SU-DHL-6 (cell line): ENCODE data around the gene ELOB.

Experiments
- H2AFZ ChIP-seq: fragments of 200-600 bp; sonication (generic); 2 replicates; pipeline ENCODE4 v1.6.1; 2014; ENCODE audit warnings: low read depth, mild to moderate bottlenecking, moderate library complexity, mixed read lengths, antibody characterized with exemption, low read length; ENCODE audit not compliant: severe bottlenecking
- H3F3A ChIP-seq: fragments of 200-600 bp; shearing (Covaris generic); 2 replicates; pipeline ENCODE4 v1.6.0; 2016; ENCODE audit warnings: antibody characterized with exemption, mild to moderate bottlenecking; ENCODE audit not compliant: insufficient read depth
- H3K27ac ChIP-seq: fragments of 200-600 bp; sonication (generic); 2 replicates; pipeline ENCODE4 v1.5.1; 2016; ENCODE audit warnings: low read depth, mild to moderate bottlenecking, low read length, moderate library complexity, mixed read lengths
- H3K27me3 ChIP-seq: fragments of 200-600 bp; sonication (generic), shearing (Covaris generic); 2 replicates; pipeline ENCODE4 v1.6.0; 2014; ENCODE audit warnings: mild to moderate bottlenecking, low read length
- H3K36me3 ChIP-seq: fragments of 200-600 bp; sonication (generic); 2 replicates; pipeline ENCODE4 v1.6.1; 2014; ENCODE audit warnings: mild to moderate bottlenecking, low read length, mixed read lengths
- H3K4me2 ChIP-seq: fragments of 300-600, 200-600 bp; shearing (Covaris generic), sonication (generic); 2 replicates; pipeline ENCODE4 v1.6.0; 2014; ENCODE audit warnings: low read length, low read depth, mild to moderate bottlenecking; ENCODE audit not compliant: poor library complexity, severe bottlenecking
- H3K4me3 ChIP-seq: fragments of 200-600 bp; sonication (generic); 2 replicates; pipeline ENCODE4 v1.5.1; 2014; ENCODE audit warnings: antibody characterized with exemption, low read length, mild to moderate bottlenecking, mixed read lengths; ENCODE audit not compliant: insufficient read depth, poor library complexity, severe bottlenecking
- H3K79me2 ChIP-seq: fragments of 200-600 bp; sonication (generic); 2 replicates; pipeline ENCODE4 v1.6.1; 2014; ENCODE audit warnings: mild to moderate bottlenecking, low read length, moderate library complexity; ENCODE audit not compliant: insufficient read depth
- H3K9ac ChIP-seq: fragments of 200-600 bp; sonication (generic); 2 replicates; pipeline ENCODE4 v1.7.0; 2014; ENCODE audit warnings: mild to moderate bottlenecking, low read length
- H3K9me2 ChIP-seq: fragments of 200-600 bp; sonication (generic); replicated peaks from 2 replicates; pipeline ENCODE4 v1.6.1; 2014; ENCODE audit warnings: low read length; ENCODE audit not compliant: insufficient read depth
- H3K9me3 ChIP-seq: fragments of 200-600 bp; sonication (generic); 2 replicates; pipeline ENCODE4 v1.6.1; 2014; ENCODE audit warnings: low read length, mixed read lengths; ENCODE audit not compliant: insufficient read depth
- H4K20me1 ChIP-seq: fragments of 200-600 bp; sonication (generic); 2 replicates; pipeline ENCODE4 v1.6.1; 2014; ENCODE audit warnings: low read depth, mild to moderate bottlenecking, antibody characterized with exemption, low read length, moderate library complexity, mixed read lengths
- CTCF ChIP-seq: fragments of 200-600 bp; sonication (generic); IDR thresholded peaks from one replicate; pipeline ENCODE4 v1.5.1; 2017; ENCODE audit warnings: antibody characterized with exemption, mild to moderate bottlenecking, low read length, moderate library complexity; ENCODE audit not compliant: insufficient read depth, poor library complexity, severe bottlenecking
- EZH2phosphoT487 ChIP-seq: fragments of 200-600 bp; sonication (generic), shearing (Covaris generic); conservative IDR thresholded peaks from 2 replicates; pipeline ENCODE4 v1.6.1; 2018; ENCODE audit warnings: mild to moderate bottlenecking, antibody characterized with exemption, low read length, moderate library complexity, mixed read lengths

Gene ELOB

DNA sequence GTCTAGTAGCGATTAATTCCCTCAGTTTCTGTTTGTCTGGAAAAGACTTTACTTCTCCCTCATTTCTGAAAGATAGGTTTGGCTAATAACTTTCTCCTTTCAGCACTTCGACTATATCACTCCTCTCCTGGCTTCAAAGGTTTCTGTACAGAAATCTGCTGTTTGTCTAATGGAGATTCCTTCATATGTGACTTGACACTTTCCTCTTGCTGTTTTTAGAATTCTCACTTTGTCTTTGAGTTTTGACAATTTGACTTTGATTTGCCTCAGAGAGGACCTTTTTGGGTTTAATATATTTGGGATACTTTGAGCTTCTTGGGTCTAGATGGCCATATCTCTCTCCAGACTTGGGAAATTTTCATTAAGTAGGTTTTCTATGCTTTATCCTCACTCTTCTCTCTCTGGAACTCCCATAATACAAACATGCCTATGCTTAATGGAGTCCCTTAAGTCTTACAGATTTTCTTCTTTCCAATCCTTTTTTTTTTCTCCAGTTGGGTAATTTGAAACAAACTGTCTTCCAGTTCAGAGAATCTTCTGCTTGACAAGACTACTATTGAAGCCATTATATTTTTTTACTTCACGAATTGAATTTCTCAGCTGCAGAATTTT lies 32.2 kb upstream of the ELOB start:
- TF ChIP-seq EZH2phosphoT487 (no peak), CTCF (no peak)
- Histone ChIP-seq H3K4me3 (no peak overlapping the region), H3K79me2 (no peaks in the 10 kb centered on the region), H2AFZ (no peak overlapping the region), H3K27me3 (no peaks in the 10 kb centered on the region), H3K9me3 (no peaks in the 10 kb centered on the region), H3K9me2 (no peaks in the 10 kb centered on the region), H3F3A (no peaks in the 10 kb centered on the region), H3K36me3 (no peaks in the 10 kb centered on the region), H3K27ac (no peak overlapping the region), H4K20me1 (no peaks in the 10 kb centered on the region), H3K9ac (no peak overlapping the region), H3K4me2 (no peak overlapping the region)

DNA sequence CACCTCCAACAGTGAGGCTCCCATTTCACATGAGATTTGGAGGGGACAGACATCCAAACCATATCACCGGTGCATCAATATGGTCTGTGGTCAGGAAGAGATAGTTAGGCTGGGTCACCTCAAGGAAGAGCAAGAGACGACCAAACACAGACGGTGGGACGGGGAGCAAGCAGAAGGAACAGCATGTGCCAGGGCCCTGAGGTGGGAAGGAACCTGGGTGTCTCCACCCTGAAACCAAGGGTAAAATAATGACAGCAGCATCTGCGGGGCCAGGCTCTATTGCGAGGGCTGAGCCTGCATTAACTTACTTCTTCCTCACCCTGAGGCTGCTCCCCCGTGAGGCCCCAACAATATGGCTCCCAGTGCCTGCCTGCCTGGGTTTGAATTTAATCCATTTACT lies 31.1 kb upstream of the ELOB start:
- H3K4me2 ChIP-seq: no peak overlapping the region
- no peaks in the 10 kb centered on the region for H3K9me2 ChIP-seq
- TF ChIP-seq EZH2phosphoT487: no peak
- TF ChIP-seq CTCF: no peak
- no peak overlapping the region for H3K4me3 ChIP-seq
- H2AFZ ChIP-seq: no peak overlapping the region
- no peaks in the 10 kb centered on the region for H4K20me1 ChIP-seq
- H3K36me3 ChIP-seq: no peaks in the 10 kb centered on the region
- H3K9ac ChIP-seq: no peak overlapping the region
- H3K27me3 ChIP-seq: no peaks in the 10 kb centered on the region
- H3K79me2 ChIP-seq: no peaks in the 10 kb centered on the region
- no peak overlapping the region for H3K27ac ChIP-seq
- H3F3A ChIP-seq: no peaks in the 10 kb centered on the region
- H3K9me3 ChIP-seq: no peaks in the 10 kb centered on the region

DNA sequence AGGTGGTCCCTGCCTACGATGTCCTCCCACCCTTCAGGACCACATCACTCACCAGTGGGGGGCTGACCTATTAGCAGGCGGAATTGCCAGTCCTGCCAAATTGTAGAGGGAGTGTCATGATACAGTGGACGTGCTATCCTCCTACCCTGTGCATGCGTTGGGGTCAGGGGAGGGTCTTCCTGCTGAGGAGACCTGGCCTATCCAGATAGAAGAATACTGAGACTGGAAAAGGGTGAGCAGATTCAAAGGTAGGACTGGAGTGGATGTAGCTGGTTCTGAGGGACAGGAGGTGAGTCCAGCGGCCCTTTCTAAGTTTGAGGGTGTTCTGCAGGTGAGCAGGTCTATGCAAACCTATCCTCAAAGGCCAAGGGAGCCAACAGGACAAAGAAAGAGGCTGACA lies 29.2 kb upstream of the ELOB start:
- no peak overlapping the region for H3K4me3 ChIP-seq
- no peak for TF ChIP-seq CTCF
- TF ChIP-seq EZH2phosphoT487: no peak
- no peak overlapping the region for H2AFZ ChIP-seq

More for the DNA sequence above, 29.2 kb upstream of the ELOB start:
- H3F3A ChIP-seq: no peaks in the 10 kb centered on the region
- H3K36me3 ChIP-seq: no peaks in the 10 kb centered on the region
- no peaks in the 10 kb centered on the region for H3K9me3 ChIP-seq
- no peak overlapping the region for H3K9ac ChIP-seq
- no peak overlapping the region for H3K4me2 ChIP-seq
- H3K9me2 ChIP-seq: no peaks in the 10 kb centered on the region
- H4K20me1 ChIP-seq: no peaks in the 10 kb centered on the region
- H3K27me3 ChIP-seq: no peaks in the 10 kb centered on the region
- no peaks in the 10 kb centered on the region for H3K79me2 ChIP-seq
- H3K27ac ChIP-seq: no peak overlapping the region
